Epithelial cell of prostate (primary cell): Measurements from ENCODE around the gene TXNDC16.
"Not testable (repeated sequence)": the region's sequence is repeated elsewhere in the genome, so short reads cannot be mapped to it uniquely, and the experiment has no call there.

Experiments
- DNase-seq: peaks from one replicate; pipeline ENCODE4 v3.0.0-alpha.2; 2011; ENCODE audit warnings: low read depth, low spot score
- H3K27ac ChIP-seq: fragments of 450-650 bp; 2 replicates; pipeline ENCODE4 v1.5.1; 2017; ENCODE audit warnings: mild to moderate bottlenecking

Gene TXNDC16, protein sequence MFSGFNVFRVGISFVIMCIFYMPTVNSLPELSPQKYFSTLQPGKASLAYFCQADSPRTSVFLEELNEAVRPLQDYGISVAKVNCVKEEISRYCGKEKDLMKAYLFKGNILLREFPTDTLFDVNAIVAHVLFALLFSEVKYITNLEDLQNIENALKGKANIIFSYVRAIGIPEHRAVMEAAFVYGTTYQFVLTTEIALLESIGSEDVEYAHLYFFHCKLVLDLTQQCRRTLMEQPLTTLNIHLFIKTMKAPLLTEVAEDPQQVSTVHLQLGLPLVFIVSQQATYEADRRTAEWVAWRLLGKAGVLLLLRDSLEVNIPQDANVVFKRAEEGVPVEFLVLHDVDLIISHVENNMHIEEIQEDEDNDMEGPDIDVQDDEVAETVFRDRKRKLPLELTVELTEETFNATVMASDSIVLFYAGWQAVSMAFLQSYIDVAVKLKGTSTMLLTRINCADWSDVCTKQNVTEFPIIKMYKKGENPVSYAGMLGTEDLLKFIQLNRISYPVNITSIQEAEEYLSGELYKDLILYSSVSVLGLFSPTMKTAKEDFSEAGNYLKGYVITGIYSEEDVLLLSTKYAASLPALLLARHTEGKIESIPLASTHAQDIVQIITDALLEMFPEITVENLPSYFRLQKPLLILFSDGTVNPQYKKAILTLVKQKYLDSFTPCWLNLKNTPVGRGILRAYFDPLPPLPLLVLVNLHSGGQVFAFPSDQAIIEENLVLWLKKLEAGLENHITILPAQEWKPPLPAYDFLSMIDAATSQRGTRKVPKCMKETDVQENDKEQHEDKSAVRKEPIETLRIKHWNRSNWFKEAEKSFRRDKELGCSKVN

DNA sequence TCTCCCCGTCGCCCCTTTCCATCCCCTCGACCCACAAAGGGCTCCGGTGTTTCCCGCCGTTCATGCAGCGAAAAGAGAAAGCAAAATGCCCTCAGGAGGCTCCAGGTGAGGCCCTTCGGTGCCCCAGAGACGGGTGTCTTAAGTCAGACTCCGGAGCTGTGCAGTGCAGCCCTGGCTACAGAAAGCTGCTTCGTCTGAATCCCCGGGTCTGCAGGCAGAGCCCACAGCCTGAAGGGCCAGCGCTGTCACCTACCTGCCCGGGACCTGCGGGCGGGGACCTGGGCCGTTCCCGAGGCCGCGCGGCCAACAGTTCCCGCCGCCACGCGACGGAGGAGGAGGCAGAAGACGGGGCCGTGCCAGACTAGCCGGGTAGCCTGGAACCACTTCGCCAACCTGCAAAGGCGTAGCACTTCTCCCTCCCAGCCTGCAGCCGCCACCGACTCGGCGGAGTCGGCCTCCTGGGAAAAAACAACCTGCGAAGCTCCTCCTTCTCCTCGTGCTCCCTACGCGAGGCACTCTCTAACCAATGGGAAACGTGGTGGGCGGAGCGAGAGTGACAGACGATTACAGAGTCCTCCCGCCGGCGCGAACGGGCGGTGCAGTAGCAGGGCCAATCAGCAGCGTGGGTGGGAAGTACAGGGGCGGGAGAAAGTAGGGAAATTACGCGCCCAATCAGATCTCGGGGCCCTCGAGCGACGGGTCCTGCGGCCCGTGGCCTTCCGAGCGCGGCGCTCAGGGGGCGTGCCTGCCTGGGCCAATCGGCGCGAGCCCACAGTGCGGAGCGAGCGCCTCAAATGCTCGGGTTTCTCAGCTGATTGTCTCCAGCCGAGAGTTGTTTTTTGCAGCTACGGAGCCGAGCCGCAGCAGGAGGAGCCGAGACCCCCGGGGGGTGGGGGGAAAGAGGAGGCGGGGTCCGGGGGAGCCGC, at the start of gene TXNDC16, which contains the start of gene GPR137C:
Gene TXNDC16, minus strand, starts transcription at position 443 of the 926 bp plus-strand sequence. CDS start 8,948 bp downstream, outside the sequence.
Gene GPR137C, plus strand, starts transcription at position 774 of the 926 bp plus-strand sequence. CDS start 312 bp downstream, outside the sequence.
- DNase-seq, result peak; percentile 96
- peak within 1 kb of the TSS; percentile 33 for H3K27ac ChIP-seq

DNA sequence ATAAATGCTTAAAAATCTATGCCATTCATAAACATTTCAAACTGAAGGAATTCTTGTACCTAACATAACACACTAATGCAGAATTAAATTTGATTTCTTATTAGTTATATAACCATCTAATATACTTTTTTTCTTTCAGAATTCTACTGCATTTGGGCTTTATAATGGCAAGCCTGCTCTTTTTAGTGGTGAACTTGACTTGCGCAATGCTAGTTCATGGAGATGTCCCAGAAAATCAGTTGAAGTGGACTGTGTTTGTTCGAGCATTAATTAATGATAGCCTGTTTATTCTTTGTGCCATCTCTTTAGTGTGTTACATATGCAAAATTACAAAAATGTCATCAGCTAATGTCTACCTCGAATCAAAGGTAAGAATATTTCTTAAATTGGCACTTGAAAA, 47.7 kb upstream of the TXNDC16 start:
- H3K27ac ChIP-seq, result no peak overlapping the region
- DNase-seq, result no peak

DNA sequence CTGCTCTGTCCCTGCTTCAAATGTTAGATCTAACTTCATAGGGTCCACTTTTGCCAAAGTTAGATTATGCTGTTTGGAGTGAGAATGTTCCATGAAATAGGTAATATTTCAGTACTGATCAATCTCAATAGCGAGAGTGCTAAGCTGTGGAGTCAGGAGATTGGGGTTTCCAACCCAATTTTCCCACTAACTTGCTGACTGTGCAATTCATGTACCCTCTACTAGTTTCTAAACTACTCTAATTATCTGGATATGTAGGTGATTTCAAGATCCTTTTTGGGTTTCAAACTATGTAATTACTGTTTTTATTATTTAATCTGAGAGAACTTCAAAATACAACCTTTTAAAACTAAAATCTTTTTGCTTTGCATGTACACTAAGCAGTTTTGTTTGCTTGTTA, 46.3 kb upstream of the TXNDC16 start:
- H3K27ac ChIP-seq, result no peak overlapping the region
- no peak for DNase-seq

DNA sequence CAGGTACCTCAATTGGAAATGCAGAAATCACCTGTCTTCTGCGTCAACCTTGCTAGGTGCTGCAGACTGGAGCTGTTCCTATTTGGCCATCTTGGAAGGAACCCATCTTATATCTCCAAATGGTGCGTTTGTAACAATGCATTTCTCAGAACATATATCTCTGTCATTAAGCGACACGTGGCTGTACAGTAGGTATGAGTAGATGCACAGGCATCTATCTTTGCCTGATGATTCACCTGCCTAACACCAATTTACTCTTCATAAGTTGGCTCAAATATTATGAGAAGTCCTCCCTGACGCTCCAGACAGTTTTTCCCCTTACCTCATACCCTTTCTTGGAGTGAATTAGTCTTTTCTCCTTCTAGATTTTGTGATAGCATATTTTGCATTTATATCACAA, 44.6 kb upstream of the TXNDC16 start:
- no peak overlapping the region for H3K27ac ChIP-seq
- peak; percentile 12 for DNase-seq

DNA sequence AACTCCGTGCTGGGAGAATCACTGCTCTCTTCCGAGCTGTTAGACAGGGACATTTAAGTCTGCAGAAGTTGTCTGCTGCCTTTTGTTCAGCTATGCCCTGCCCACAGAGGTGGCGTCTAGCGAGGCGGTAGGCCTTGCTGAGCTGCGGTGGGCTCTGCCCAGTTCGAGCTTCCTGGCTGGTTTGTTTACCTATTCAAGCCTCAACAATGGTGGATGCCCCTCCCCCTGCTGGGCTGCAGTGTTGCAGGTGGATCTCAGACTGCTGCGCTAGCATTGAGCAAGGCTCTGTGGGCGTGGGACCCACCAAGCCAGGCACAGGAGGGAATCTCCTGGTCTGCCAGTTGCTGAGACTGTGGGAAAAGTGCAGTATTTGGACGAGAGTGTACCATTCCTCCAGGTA, 44.0 kb upstream of the TXNDC16 start:
- DNase-seq, result no peak
- no peak overlapping the region for H3K27ac ChIP-seq

DNA sequence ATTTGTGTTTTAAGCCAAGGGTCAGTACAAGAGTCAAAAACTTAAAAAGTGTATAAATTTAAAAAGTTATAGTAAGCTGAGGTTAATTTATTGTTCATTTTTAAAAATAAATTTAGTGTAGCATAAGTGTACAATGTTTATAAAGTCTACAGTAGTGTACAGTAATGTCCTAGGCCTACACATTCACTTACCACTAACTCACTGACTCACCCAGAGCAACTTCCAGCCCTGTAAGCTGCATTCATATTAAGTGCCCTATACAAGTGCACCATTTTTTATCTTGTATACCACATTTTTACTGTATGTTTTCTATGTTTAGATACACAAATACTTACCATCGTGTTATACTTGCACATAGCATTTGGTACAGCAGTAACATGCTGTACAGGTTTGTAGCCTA, 38.0 kb upstream of the TXNDC16 start:
- H3K27ac ChIP-seq, result no peak overlapping the region
- DNase-seq, result no peak

DNA sequence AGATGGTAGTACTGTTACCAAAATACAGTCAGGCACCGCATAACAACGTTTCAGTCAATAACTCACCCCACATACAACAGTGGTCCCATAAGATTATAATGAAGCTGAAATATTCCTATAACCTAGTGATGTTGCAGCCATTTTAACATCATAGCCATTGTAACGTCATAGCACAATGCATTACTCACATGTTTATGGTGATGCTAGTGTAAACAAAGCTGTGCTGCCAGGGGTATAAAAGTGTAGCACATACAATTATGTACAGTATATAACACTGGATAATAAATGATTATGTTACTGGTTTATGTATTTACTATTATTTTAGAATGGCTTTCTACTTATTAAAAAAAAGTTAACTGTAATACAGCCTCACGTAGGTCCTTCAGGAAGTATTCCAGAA, 37.3 kb upstream of the TXNDC16 start:
- no peak for DNase-seq
- no peak overlapping the region for H3K27ac ChIP-seq

DNA sequence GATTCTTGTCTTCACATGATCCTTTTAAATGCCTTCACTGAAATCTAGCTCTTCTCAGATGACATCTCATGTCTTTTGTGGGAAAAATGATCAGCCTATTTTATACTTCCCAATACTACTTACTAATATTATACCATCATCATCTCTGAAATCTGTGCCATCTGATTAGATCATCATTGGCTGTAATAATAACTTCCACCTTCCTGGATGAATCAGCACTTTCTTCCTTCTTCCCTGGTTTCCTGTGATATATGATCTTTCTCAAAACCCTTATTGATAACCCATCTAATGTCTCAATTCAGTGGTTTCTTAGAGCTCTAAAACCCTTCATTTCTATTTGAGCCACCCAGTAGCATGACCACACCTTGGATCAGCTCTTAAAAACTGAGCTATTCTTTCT, 31.2 kb upstream of the TXNDC16 start:
- no peak for DNase-seq
- no peak overlapping the region for H3K27ac ChIP-seq

DNA sequence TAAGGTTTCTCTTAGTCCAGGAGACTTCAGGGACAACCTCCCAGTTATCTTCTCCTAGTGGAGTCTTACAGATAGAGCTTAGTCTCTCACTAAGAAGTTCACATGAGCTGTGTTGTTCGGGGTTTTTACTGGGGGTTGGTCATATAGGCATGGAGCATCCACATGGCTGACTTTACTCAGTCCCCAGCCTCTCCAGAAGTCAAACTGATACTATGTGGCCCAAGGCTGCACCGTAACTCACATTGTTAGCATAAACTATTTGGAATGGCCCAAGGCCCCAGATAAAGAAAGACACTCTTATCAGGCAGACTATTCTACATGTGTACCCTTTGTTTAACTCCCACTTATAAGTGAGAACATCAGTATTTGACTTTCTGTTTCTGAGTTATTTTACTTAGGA, 23.6 kb upstream of the TXNDC16 start:
- no peak for DNase-seq
- no peak overlapping the region for H3K27ac ChIP-seq

DNA sequence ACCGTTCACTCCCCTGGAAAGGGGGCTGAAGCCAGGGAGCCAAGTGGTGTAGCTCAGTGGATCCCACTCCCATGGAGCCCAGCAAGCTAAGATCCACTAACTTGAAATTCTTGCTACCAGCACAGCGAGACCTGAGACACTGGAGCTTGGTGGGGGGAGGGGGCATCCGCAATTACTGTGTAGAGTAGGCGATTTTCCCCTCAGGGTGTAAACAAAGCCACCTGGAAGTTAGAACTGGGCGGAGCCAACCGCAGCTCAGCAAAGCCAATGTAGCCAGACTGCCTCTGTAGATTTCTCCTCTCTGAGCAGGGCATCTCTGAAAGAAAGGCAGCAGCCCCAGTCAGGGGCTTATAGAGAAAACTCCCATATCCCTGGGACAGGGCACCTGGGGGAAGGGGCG, 16.1 kb upstream of the TXNDC16 start:
- DNase-seq, H3K27ac ChIP-seq: not testable (repeated sequence)

DNA sequence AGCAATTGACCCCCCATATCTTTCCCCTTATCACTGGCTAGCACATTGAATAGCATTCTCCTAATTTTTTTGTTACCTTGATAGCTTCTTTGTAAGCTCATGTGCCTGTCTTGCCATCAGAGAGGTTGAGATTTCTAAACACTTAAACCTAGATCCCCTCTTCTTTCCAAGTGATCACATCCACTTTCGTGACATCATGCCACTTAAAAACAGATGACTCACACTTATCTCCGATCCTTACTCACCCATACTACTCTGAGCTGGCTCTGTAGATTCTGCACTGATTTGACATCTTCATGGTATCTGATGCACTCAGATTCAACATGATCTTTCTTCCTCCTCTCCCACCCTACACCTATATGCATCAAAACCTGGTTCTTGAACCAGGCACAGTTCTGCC, 10.8 kb upstream of the TXNDC16 start:
- H3K27ac ChIP-seq, result no peak overlapping the region
- DNase-seq, result no peak

DNA sequence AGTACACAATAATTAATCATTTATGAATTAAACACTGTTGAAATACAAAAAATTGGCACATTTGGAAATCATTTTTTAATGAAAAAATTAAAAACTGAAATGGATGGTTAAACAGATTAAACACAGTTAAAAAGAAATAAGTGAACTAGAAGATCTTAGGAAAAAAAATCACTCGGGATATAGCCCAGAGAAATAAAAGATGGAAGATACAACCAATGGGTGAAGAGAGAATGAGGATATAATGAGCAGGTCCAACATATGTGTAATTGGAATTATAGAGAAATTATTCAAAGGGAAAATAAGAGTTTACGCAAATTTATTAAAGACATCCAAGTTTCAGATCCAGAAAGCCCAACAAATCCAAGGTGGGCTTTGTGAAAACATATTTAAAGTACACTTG, 6.4 kb upstream of the TXNDC16 start:
- no peak overlapping the region for H3K27ac ChIP-seq
- DNase-seq, result no peak

DNA sequence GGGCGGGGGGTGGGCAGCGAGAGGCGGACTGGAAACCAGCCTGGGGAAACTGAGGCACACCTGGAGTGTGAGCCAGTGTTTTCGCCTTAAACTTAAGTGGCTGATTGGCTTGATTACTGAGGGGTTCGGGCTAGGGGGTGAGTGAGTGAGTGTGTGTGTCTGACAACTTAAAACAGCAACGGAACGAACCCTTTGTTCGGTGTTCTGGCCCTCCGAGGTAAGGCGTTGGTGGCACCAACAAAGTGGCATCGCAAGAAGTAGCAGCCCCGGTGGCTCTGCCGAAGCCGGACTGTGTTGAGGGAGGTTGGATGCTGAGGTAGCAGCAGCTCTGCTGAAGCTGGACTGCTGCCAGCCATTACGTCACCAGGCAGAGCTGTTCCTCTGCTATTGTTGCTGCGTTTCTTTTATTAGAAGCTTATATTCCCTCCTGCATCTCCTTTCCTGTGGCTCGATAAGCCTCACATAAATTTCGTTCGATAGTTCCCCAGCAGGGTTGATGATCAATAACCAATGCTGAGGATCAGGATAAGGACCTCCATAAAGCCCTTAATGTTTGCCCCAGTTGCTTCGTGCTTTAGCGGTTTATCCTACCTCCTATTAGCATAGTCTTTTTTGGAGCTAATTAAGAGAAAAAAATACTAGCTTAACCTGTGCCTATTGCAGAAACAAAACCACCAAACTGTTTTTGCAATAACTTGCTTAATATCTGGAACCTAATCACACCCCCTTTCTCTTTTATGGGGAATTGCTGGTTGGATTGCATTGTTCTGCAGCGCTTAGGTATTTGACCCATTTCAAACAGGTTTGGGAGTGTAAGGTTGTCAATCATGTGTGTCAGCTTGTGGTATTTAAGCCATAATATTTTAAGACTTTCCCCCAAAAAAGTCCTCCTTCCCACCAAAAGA, 1.6 kb upstream of the TXNDC16 start:
- no peak overlapping the region for H3K27ac ChIP-seq

DNA sequence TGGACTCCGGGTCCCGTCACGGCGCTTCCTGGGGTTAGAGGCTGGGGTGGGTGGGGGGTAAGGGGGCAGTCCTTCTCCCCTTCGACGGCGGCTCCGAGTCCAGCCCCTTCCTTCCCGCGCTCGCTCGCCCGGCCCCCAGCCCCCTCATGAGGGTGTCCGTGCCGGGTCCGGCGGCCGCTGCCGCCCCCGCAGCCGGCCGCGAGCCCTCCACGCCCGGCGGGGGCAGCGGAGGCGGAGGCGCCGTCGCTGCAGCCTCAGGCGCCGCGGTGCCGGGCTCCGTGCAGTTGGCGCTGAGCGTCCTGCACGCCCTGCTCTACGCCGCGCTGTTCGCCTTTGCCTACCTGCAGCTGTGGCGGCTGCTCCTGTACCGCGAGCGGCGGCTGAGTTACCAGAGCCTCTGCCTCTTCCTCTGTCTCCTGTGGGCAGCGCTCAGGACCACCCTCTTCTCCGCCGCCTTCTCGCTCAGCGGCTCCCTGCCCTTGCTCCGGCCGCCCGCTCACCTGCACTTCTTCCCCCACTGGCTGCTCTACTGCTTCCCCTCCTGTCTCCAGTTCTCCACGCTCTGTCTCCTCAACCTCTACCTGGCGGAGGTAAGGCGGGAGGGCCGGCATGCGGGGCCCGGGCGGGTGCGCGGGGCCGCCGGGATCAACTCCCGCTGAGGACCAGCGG, 831 bp upstream of the TXNDC16 start:
- no peak overlapping the region for H3K27ac ChIP-seq
- DNase-seq, result no peak

More for the DNA sequence above, 1.6 kb upstream of the TXNDC16 start:
- peak; percentile 60 for DNase-seq

DNA sequence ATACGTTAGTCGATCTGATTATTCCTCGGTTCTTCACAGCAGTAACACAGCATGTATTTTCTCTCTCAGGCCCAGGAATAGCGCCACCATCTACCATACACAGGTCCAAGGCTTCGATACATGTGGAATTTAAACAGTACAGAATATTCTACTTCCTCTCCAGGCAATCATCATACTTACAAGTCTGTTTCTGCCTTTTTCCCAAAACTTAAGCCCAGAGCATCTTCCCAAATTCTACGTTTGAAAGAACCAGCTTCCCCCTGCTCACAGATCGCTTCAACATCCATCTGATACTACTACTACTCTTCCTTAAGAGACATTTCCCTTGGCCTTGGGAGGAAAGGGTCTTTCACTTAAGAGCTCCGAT, 626 bp downstream of the TXNDC16 start:
- peak overlapping the region; percentile 33 for H3K27ac ChIP-seq
- no peak for DNase-seq

DNA sequence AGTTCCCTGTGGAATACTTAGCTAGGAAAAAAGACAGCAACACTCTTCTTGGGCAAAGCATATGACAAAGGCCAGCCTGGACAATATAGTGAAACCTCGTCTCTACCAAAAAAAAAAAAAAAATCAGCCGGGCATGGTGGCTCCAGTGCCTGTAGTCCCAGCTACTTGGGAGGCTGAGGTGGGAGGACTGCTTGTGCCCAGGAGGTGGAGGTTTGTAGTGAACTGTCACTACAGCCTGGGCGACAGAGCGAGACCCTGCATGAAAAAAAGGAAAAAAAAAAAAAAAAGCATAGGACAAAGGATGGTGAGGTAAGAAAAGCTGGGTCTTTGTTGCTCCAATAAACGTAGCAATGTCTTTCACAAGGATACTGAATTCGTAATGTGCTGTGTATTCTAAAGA, 1.1 kb downstream of the TXNDC16 start:
- no peak for DNase-seq
- no peak overlapping the region for H3K27ac ChIP-seq

DNA sequence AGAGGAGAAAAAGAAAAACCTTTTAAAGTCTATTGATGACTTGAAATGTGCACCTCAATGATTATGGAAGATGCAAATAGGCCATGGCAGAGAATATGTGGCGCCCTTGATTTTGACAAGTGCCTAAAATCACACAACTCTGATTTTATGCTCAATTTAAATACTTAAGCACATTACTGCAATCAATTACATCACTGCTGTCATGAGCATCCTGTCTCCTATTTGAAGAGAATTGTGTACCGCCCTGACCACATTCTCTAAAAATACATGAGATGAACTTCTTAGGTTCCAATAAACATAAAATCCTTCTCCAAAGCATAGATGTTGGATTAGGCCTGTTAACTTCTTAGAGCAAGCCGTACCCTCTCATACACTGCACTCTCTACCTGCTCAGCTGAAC, 1.6 kb downstream of the TXNDC16 start:
- no peak for DNase-seq
- no peak overlapping the region for H3K27ac ChIP-seq

DNA sequence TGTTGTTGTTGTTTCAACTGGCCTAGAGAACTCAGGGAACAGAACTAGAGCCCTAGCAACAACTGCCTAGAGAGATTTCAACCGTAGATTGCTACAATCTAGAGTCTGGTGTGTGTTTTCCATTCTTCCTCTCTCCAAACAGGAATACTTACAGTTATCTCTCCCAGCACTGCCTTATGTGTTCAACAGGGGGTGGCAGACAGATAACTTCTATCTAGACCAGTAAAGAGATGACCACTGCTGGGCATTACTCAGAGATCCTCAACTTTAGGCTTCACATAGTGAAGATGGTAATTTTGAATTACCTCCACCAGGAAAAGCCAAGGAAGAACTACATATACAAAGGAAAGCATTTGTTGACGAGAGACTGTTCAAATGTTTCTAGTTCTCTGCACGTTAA, 4.8 kb downstream of the TXNDC16 start:
- H3K27ac ChIP-seq, result no peak overlapping the region
- no peak for DNase-seq

DNA sequence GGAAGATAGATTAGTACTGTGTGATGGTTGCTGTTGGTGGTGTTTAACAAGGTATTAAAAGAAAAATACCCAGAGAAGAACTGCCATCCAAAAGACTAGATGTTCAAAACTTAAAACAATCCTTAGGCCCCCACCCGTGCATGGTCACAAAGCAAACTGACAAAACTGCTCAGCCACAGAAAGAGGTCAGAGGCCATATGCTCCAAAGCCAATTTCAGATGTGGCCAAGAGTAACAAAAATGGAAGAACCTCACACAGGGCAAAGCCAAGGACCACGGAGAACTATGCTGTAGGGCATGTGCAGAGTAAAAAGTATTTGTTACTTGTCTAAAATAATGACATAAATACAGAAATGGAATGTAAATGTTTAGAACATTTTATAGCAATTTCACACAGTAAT, 5.3 kb downstream of the TXNDC16 start:
- DNase-seq, result no peak
- no peak overlapping the region for H3K27ac ChIP-seq
